CD4-positive, alpha-beta T cell treated with Interleukin-1 beta for 1 hour (primary cell): Measurements from ENCODE around the gene CACNA2D3.
"Not testable (repeated sequence)": the region's sequence is repeated elsewhere in the genome, so short reads cannot be mapped to it uniquely, and the experiment has no call there.

Experiments
- DNase-seq, 2 donors: peaks; one replicate each; pipeline ENCODE4 v3.0.0-alpha.2; 2020 to 2022

The CACNA2D3 gene

GRCh38 chr3:54599716-54600115 is 477.4 kb downstream of the CACNA2D3 start:
- no peak for DNase-seq

GRCh38 chr3:54600441-54601204 is 478.3 kb downstream of the CACNA2D3 start:
- no peak for DNase-seq

- DNase-seq = no peak
Observed at GRCh38 chr3:54604495-54604894, 482.1 kb downstream of the CACNA2D3 start.

GRCh38 chr3:54608041-54608440 is 485.7 kb downstream of the CACNA2D3 start:
- DNase-seq = no peak

GRCh38 chr3:54619053-54619452 is 496.7 kb downstream of the CACNA2D3 start:
- no peak for DNase-seq

- DNase-seq = no peak
Observed at GRCh38 chr3:54619531-54619930, 497.2 kb downstream of the CACNA2D3 start.

DNA sequence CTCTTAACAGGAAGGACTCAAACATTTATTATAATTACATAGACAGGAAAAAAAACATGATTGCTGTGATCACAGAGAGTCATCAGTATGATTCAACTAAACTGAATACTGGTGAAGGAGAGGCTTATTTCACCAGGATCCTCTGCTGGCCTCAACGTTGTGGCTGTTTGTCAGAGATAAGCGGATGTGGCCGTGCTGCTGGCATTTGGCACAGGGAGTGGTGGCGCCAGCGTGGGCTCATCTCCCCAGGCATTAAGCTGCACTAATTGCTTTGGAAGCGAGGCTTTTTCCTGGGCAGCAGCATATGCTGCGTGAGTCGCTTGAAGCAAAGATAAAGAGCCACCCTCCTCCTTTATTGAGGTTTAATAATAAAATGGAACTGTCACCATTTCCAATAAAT is 498.8 kb downstream of the CACNA2D3 start:
- DNase-seq = no peak

DNA sequence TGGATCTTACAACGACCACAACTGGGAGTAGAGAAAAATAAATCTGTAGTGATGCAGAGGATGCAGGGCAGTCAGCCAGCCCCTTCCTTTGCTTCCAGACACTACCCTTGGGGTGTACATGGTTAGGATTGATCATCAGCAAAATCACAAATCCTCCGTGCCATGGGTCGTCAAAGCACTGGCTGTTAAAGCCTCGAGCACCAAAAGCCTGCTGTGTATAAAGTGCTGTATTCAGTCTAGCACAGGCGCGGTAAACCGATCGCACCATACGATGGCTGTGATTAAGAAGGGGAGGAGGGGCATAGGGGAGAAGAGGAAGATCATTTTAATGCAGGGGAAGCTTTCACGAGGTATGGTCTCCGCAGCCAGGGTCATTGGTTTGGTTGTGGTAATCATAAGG is 500.3 kb downstream of the CACNA2D3 start:
- no peak for DNase-seq

- no peak for DNase-seq
Observed at GRCh38 chr3:54625805-54626787, 503.7 kb downstream of the CACNA2D3 start.

GRCh38 chr3:54628888-54629441 is 506.6 kb downstream of the CACNA2D3 start:
- no peak for DNase-seq

DNA sequence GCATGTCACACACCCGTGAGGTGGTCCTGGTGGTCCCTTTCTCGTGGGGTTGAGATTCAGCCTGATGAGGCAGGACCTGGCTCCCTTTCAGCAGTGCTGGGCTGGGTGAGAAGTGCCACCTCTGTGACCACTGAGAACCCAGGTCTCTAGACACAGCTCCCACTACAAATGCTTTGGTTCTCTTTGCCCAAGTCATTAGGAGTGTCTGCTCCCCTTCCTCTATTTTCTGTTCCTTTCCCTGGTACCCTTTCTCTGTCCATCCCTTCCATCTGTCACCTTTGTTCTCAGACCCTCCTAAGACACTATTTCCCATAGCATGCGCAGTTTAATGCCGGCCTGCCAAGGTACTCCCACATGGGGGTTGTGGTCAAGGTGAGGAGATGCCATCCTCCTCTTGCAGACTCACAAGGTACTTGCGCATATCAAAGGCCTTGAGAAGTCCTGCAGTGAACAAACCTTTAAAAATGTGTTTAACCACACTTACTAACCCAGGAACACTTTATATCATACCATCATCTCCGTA is 507.8 kb downstream of the CACNA2D3 start:
- DNase-seq = no peak

GRCh38 chr3:54631001-54631400 is 508.6 kb downstream of the CACNA2D3 start:
- DNase-seq = not testable (repeated sequence)

DNA sequence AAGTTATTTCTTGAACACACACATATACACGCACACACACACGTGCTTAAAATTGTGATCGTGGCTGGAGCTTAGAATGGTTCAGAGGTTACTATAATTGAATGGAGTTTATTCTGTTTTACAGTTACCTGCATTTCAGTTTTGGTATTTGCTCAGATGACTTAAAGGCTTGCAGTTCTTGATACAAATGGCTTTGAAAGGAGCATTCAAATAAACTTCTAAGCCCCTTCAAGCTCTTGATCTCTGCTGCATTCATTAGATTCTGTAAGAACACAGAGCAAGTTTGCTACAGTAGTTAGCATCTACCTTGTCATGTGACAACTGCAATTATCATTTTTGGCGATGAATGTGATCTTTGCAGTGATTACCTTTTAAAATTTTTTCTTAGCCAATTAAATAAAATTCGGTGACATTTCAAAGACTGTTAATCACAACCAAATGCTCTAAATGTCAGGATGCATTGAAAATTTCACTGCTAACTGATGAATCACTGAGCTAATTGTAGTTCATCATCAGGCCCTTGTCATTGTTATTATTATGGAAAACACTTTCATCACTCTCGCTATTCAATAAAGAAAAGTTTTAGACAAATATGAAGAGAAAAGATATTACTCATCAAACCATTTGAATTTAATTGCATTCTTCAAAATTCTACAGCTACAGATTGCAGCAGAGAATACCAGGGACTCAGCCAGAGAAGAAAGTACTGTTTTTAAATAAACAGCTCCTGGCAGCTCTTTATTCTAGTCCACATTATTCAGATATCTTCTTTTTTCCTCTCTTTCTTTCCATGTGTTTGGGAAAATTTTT is 509.4 kb downstream of the CACNA2D3 start:
- DNase-seq = no peak

DNA sequence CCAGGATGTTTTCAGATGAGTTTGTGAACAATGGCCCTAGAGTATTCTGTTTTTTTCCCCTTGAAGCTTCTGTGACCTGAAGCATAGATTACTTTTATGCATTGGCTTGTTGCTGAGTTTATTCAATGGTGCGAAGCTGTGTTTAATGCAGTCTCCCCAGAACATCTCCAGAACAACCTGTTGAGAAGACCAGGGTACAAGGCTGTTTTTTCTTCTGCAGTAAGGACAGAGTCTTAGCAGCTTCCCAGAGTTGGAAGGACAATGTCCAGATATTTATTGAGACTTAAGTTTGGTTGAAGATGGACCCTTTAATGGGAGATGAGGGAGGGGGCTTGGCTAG is 509.9 kb downstream of the CACNA2D3 start:
- DNase-seq = no peak

DNA sequence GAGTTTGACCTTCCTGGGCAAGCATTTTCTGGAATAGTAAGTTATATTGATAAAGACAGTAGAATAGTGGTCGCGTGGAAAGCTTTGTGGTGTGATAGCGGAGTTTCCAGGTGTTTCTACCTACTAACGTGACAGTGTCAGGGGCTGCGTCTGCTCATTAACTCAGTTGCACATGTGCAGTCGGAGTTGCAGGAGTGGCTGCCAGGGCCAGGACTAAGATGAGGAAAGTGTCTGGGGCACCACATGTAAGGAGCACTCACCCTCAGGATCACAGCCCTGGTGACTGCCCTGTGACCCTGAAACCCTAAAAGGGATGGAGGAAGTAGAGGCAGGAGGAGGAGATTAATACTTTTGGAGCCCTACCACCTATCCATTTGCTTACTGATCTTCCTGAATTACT is 510.5 kb downstream of the CACNA2D3 start:
- no peak for DNase-seq

- no peak for DNase-seq
Observed at GRCh38 chr3:54633444-54634121, 511.2 kb downstream of the CACNA2D3 start.

- no peak for DNase-seq
Observed at GRCh38 chr3:54634122-54634469, 511.7 kb downstream of the CACNA2D3 start.

DNA sequence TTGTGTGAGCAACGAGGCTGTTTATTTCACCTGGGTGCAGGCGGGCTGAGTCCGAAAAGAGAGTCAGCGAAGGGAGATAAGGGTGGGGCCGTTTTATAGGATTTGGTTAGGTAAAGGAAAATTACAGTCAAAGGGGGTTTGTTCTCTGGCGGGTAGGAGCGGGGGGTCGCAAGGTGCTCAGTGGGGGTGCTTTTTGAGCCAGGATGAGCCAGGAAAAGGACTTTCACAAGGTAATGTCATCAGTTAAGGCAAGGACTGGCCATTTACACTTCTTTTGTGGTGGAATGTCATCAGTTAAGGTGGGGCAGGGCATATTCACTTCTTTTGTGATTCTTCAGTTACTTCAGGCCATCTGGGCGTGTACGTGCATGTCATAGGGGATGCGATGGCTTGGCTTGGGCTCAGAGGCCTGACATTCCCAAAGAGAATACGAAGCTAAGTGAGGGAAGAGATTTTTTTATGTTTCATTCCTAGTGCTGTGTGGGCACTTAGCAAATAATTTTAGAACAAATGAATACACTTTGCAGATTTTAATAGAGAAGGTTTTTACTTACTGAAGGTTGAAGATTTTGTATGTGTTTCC is 517.5 kb downstream of the CACNA2D3 start:
- DNase-seq = not testable (repeated sequence)

GRCh38 chr3:54641226-54642014 is 519.1 kb downstream of the CACNA2D3 start:
- no peak for DNase-seq

DNA sequence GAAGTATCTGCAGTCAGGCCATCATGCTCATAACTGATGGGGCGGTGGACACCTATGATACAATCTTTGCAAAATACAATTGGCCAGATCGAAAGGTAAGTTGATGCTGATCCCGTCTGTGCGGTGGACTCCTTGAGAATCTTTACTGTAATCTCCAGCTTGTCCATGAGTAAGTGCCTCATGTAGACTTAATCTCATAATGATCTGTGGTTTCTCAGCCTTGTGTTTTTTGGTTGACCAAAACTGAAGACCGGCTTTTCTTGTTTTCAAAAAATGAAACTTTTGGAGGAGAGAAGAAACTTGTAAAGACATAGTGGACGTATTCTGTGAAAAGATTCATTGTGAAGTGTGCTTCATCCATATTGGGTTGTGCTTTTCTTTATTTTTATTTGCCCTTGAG is 519.8 kb downstream of the CACNA2D3 start:
- no peak for DNase-seq

DNA sequence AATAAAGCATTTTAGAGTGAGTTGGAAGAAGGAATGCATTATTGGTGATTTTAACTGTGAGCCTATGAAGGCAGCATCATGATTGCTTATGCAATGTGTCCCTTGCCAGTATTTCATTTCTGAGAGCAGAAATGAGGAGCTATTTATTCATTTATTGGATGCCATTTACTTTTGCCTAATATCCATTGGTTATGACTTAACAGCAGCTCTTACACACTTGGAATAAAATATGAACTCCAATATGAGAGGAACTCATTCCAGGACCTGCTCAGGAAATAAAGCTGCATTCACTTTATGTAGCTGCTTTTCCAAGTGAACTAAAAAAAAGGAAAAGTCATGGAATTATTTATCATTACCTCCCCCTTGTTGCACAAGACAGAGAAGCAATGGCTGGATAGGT is 525.4 kb downstream of the CACNA2D3 start:
- no peak for DNase-seq
